Measurements from ENCODE around the gene BRDT.
A peak's percentile ranks its signal among the peaks of the same experiment; 100 is the strongest.

The BRDT gene

DNA sequence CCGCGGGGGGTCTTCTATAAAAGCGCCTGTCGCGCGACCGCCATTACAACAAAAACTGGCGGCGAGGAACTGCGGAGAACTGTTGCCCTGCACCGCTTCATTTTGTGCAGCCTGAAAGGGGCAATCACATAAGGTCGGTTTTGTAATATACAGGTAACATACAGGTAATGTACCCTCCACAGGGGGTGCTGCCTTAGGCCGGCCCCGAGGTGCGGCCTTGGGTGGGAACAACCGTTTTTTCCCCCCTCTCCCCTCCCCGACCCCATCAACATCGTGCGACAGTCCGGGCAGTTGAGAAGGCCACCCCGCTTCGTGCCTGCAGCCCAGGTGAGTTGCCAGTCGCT lies at the start of gene BRDT:
TSS of gene BRDT (plus strand) at position 46 of the 344 bp plus-strand sequence. CDS start 13,354 bp downstream, outside the sequence.
- no peak for DNase-seq

DNA sequence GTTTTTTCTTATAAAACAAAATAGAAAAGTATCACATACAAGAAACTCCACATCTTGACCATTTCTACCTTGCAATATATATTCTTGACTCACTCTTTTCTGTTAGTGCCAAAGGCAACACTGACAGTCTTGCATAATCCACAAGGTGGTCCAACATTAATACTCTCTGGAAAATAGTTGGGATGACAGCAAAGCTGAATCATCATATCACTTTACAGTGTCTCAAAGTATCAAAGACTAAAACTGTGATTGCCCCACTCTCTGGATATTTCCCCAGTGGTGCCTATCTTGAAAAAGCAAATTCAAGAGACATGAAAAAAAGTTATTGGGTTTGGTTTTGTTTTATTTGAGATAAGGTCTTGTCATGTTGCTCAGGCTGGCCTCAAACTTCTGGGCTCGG lies 48.6 kb upstream of the BRDT start:
- no peak for DNase-seq

DNA sequence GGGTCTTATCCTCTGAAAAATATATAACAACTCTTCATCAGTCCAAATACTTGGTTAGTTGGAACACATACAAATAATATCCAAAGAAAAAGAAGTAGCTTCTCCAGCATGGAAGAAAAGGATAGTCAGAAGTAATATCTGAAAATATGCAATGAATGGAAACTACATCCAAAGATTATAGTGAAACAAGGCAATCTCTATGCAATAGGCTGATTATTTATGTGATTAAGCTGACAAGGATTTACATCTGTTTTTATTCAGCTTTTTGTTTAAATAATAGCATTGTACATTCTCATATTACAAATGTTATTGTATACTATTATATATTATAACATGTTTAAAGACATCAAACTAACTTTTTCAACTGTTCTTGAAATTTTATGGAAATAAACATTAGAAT lies 48.0 kb upstream of the BRDT start:
- DNase-seq = no peak

DNA sequence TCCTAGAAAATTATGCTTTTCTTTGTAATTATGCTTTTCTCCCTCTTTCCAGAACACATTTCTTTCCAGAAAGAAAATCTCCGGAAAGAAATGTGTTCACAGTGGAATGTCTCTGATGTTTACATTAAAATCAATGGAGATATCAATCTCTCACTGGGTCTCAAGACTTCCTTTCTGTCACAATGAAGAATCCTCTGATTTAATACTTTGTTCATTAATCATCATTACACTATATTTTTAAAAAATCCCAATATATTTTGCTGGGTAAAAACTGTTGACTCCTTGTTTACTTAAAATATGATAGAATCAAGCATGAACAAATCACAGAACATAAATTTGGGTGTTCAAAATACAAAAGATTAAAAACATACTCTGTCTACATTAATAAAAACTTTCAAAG lies 36.9 kb upstream of the BRDT start:
- DNase-seq = no peak

DNA sequence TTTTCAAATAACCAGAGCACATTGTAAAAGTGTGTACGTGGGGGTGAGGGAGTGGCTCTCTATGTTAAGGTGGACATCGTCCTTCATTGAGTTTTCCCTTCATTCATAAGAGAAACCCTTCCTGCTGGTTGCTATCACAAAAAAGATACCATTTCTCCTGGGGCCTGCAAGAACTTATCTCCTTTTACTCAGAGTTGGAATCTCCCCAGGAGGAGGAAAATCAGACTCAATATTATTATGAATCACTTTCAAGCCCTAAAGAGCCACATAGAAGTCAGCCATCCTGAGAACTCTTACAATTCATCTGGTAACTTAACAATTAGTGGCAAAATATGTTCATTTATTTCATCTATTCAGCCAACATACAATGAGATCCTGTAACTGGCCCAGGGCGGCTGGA lies 36.2 kb upstream of the BRDT start:
- no peak for DNase-seq

DNA sequence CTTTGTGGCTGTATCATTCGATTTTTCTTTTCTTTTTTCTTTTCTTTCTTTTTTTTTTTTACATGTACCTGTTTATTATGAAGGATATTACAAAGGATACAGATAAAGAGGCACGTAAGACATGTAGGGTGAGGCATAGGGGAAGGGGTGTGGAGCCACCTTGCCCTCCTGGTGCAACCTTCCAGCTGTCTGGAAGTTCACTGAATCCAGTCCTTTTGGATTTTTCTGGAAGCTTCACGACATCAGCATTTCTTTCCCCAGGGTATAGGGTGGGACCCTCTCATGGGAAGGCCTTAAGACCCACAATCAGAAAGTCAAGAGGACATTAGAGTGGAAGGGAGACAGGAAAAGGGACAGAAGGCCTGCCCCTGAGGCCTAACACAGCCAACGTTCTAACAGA lies 33.2 kb upstream of the BRDT start:
- DNase-seq = no peak

DNA sequence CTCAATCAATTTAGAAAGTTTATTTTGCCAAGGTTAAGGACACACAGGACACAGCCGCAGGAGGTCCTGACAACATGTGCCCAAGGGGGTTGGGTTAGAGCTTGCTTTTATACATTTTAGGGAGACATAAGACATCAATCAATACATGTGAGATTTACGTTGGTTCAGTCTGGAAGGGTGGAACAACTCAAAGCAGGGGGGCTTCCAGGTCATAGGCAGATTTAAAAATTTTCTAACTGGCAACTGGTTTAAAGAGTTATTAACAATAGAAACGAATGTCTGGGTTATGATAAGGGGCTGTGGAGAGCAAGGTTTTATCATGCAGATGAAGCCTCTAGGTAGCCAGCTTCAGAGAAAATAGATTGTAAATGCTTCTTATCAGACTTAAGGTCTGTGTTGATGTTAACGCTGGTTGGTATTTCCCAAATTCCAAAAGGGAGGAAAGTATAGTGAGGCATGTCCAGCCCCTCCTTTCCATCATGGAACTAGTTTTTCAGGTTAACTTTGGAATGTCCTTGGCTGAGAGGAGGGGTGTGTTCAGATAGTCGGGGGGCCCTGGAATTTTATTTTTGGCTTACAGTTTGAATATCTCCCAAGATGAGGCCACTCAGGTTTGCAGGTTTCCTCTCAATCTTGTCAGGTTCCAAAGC lies 32.3 kb upstream of the BRDT start:
- no peak for DNase-seq

DNA sequence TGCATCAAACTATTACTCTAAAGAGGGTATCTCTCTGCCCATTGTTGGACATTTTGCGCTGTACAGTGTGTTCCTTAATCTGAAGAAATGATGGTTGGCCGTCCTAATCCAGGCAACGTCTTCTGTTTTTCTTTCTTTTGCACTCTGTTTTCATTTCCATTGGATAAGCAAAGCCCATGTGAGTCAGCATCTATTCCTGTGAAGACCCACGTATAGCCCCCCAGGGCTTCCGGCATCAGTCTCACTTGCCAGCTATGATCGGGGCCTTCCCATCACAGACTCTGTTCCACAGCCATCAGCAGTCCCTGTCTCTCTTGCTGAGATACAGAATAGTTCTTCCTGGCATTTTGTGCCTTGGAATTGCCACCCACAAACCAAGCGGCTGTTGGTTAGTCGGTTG lies 29.2 kb upstream of the BRDT start:
- no peak for DNase-seq

DNA sequence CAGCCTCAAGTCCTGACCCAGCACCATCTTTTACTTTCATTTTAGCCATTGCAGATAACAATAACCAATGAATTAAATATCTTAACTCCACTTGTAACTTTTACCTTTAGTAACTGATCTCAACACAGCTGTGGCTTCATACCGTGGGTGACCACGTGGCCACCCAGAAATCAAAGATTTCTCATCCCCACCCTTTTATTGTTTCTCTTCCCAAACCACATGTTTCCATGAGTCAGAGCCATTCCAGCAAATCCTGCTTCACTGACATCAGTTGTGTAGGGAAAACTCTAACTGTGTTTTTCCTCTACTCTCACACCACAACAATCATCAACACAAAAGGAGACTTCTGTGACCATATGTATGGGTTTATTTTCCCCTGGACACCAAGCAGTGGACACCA lies 25.1 kb upstream of the BRDT start:
- DNase-seq = no peak

DNA sequence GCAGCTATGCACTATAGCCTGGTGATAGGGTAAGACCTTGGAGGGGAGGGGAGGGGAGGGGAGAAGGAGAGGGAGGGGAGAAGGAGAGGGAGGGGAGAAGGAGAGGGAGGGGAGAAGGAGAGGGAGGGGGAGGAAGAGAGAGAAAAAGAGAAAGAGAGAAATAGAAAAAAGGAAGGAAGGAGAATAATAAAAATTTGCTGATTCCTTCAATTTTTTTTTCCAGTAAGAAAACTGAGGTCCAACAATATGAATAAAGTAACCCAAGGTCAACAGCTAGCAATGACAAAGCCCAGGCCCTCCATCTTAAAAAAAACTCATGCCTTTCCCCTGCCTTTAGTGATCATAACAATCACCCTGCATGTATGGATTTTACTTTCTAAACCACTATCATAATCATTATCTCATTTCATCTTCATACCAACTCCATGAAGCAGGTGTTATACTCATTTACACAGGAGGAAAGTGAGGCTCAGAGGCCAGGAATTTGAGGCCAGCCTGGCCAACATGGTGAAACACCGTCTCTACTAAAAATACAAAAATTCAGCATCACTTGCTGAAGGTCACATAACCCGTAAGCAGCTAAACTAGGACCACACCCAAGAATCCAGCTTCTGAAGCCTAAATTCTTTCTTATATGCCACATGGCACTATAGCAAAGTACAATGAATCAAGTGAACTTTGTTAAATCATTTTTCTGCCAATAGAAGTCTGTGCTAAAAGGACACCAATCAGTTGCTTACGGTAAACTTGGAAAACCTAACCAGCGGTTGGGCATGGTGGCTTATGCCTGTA lies 23.4 kb upstream of the BRDT start:
- no peak for DNase-seq

DNA sequence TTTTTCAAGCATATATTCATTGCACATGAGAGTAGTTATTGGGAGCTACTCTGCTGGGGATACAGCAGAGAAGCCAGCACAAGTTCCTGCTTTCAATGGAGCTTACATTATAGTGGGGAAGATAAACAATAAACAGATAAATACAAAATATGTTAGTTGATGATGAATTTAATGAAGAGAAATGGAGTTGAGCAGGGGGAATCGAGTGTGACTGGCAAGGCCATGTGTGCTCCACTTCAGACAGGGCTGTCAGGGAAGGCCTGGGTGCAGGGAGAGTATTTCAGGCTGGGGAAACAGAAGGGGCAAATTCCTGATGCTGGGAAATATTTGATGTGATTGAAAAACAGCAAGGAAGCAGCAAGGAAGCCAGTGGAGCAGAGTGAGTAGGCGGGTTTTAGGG lies 21.2 kb upstream of the BRDT start:
- DNase-seq = no peak

DNA sequence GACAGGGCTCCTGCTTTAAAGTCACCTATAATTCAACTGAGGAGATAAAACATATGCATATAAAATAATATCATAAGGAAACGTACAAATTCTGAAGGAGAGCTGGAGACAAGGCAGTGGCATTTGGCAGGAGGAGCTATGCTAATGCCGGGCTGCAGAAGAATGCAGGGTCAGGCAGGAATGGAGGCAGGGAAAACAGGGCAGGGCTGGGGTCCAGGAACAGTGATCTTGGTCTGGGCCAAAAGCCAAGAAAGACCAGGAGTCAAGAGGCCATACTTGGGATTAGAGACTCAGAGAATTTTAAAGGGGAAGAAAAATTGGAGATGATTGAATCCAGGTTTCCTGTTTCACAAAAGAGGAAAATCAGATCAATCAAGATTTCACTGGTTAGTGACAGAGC lies 20.0 kb upstream of the BRDT start:
- DNase-seq = no peak

DNA sequence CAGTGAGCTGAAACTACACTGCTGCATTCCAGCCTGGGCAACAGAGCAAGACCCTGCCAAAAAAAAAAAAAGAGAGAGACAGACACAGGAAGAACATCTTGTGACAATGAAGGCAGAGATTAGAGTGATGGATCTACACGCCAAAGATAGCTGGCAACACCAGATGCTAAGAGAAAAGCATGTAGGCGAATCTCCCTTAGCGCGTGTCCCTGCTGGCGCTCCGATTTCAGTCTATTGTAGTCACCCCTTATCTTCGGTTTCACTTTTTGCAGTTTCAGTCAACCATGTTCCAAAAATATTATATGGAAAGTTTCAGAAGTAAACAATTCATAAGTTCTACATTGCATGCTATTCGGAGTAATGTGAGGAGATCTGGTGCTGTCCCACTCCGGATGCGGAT lies 11.6 kb upstream of the BRDT start:
- DNase-seq = no peak

DNA sequence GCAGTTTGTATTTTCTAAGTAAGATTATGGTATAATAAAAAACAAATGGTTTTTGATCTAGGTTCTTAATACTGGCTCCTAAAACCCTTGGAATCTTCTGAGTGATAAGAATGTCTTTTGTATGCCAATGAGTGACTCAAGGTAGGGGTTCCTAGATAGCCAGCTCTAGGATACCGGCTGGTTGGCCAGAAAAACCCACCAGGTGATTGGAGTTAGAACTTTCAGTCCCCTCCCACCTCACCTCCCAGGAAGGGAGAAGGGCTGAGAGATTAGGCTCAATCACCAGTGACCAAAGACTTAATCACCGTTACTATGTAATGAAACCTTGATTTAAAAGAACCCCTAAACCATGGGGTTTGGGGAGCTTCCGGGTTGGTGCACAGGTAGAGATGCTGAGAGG lies 8.7 kb upstream of the BRDT start:
- no peak for DNase-seq

DNA sequence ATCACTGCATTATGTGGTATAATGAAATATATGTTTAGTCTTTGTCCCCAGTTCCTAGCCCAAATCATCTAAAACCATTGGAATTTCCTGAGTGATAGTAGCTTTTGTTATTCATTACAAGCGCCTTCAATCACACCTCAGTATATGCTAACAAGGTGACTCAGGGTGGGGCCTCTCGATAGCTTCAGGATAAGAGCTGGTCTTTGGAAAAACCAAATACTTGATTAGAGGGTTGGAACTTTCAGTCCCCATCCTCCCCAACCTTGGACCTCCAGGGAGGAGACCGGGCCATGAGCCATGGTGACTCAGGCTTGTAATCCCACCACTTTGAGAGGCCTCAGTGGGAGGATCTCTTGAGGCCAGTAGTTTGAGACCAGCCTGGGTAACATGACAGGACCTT lies 5.1 kb upstream of the BRDT start:
- DNase-seq = no peak

DNA sequence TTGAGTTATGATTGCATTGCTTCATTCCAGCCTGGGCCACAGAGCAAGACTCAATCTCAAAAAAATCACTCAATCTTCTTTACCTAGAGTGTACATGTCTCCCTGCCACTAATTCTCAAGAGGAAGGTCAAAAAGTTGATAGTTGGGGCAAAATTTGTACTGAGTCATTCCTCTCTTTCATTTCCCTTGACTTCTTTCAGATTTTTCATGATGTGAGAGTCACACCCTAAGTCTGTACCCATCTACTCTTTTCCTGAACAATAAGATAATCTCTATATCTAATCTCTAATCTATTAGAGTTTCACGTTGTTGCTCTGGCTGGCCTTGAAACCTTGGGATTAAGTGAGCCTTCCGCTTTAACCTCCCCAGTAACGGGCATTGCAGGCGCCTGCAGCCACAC lies 1.1 kb upstream of the BRDT start:
- DNase-seq = no peak

DNA sequence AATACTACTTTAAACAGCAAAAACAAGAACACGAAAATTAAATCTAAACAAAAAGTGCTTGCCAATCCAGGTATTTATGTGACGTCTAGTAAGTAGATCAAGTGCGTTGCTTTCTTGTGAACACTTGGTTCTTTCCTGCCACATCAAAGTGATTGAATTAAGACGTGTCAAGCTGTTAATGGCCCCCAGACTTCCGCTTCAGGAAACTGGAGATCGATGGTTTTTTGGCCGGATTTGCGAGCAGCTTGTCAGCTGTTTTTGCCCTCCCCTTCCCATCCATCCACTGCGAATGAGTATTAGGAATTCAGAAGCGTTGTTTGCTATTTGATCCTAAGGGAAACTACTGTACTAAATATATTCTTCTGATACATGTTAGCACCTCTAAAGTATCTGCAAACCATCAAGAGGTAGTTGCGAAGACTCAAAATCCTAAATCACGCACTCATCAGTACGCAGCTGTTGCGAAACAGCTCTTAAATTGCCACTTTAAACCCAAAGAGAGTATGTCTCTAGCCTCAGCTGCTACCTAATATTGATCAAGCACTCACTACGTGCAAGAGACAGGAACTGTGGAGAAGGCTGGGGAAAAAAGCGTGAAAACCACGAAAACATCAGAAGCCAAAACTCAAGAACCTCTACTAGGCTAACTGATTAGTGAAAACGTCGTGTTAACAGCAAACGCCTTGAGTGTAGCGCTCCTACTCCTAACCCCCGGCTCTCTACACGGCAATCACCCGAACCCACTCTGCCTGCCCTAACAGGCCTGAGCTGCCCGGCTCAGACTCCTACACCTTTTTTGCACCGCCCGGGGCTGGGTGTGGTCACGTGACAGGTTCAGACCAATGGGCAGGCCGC lies 473 bp upstream of the BRDT start:
- DNase-seq = peak; percentile 38

DNA sequence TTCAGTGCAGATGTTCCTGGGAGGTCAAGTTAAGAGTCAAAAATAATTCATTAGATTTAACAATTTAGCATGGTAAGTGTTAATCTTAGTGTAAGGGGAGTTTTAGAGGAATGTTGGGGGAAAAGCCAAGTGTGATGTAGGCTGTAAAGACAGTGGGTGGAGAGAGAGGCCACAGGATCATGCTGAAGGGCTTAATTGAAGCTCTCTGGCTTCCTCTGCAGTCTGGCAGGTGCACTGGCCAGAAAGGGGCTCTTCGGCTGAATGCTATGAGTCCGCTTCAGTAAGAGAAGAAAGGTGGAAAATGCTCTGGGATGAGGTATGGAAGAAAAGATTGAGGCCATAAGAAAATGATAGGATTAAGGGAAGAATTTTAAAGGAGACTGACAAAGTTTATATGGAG lies 3.0 kb downstream of the BRDT start:
- no peak for DNase-seq

DNA sequence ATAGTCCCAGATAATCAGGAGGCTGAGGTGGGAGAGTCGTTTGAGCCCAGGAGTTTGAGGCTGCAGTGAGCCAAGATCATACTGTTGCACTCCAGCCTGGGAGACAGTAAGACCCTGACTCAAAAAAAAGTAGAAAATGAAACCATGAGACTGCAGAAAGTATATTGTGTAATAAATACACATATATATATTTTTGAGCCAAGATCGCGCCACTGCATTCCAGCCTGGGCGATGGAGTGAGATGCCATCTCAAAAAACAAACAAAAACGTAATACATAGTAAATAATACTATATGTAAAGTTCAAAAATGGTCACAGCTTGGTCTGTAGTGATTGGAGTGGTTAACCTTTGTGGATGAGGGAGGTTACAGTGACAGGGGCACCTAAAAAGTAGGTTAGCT lies 9.7 kb downstream of the BRDT start:
- DNase-seq = no peak

DNA sequence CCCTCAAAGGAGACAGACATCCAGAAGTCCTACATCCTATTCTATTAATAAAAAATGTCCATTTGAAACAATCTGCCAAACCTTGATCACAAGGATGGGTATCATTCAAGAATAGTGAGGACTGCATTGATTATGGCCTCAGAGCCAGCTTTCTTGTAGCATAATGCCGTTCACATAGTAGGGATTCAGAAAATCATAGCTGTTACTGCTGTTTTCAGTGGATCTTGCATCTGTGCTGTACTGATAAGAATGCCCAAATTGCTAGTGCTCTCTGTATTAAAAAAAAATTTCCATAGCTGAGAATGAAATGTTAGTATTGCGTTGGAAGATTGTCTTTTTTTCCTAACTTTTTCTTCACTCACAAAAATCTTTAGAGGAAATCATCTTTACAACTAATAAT lies 19.1 kb downstream of the BRDT start:
- DNase-seq = no peak

DNA sequence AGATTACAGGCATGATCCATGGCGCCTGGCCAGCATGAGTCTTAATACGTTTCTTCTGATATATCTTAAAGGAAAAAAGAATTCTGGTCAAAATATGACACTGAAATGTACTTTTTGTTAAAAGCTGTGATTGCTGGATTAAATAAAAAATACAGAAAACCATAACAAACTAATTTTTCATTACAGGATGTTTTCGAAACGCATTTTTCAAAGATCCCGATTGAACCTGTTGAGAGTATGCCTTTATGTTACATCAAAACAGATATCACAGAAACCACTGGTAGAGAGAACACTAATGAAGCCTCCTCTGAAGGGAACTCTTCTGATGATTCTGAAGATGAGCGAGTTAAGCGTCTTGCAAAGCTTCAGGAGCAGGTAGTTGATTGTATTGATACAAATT lies 30.2 kb downstream of the BRDT start:
- DNase-seq = no peak

DNA sequence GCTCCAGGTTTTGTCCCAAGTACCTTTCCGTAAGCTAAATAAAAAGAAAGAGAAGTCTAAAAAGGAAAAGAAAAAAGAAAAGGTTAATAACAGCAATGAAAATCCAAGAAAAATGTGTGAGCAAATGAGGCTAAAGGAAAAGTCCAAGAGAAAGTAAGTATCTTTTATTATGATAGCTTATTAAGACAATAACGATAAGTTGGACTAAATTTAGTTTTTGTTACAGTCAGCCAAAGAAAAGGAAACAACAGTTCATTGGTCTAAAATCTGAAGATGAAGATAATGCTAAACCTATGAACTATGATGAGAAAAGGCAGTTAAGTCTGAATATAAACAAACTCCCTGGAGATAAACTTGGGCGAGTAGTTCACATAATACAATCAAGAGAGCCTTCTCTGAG lies 31.5 kb downstream of the BRDT start:
- DNase-seq = no peak

DNA sequence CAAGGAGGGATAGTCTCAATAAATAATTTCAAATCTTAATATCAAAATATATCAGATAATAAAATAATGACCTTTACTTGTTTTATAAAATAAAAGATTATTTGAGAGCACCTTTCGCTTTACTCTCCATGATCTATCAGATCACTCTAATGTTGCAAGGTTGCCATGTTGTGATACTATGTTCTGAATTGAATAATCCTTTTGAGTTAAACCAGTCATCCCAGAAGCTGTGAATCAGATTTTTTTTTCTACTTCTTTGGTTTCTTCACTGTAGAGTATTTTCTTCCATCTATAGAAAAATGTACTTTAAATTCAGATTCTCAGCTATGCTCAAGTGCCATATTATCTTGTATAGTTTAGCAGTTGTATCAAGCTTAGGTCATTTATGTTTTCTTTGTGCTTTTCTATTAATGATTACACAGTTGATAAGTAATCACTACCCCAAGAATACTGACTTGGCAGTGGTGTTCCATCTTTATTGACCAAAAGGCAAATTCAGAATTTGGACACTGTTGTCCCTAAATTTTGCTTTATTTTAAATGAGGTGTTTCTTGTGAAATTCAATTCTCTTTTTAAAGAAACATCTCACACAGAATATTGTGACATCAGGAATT lies 32.9 kb downstream of the BRDT start:
- no peak for DNase-seq

DNA sequence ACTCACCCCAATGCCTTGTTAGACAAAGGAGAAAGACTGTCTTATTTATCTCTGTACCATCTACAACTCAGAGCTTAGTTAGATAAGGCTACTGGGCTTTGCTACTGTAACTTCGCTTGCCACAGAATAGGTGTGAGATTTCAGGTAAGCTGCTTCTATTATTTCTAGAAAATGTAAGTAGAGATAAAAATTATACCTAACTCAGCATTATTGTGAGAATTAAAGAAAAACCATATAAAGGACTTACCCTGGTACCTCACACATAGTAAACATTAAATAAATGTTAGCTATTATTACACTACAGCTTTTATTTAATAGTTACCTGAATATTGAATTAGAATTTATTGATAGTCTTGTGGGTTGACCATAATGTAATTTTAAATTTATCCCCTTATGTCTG lies 44.1 kb downstream of the BRDT start:
- DNase-seq = no peak
